Neutrophil (primary cell): ENCODE results near the gene NRXN2.

Source experiments
- H3K27ac ChIP-seq: fragments of 200-600 bp; sonication (generic); 2 replicates; pipeline ENCODE4 v1.5.1; 2016; ENCODE audit warnings: mild to moderate bottlenecking, moderate library complexity
- H3K27me3 ChIP-seq: fragments of 200-600 bp; sonication (generic); 2 replicates; pipeline ENCODE4 v1.6.0; 2016; ENCODE audit warnings: mild to moderate bottlenecking
- H3K36me3 ChIP-seq: fragments of 200-600 bp; sonication (generic); 2 replicates; pipeline ENCODE4 v1.5.1; 2017
- H3K4me1 ChIP-seq, 2 experiments: fragments of 200-600 bp in 1 of 2; sonication (generic) in 1 of 2; 1 replicate in 1 of 2; 2 replicates in 1 of 2; pipeline versions ENCODE4 v1.5.1 to v1.6.1; 2013 to 2016; ENCODE audit warnings: low read depth in 1 of 2, low read length in 1 of 2, mild to moderate bottlenecking in 1 of 2, moderate library complexity in 1 of 2; ENCODE audit not compliant: control insufficient read depth in 1 of 2, insufficient read depth in 1 of 2
- H3K4me3 ChIP-seq, 2 experiments: fragments of 200-600 bp in 1 of 2; sonication (generic) in 1 of 2; 1 replicate in 1 of 2; 2 replicates in 1 of 2; pipeline ENCODE4 v1.5.1; 2013 to 2016; ENCODE audit warnings: low read depth in 1 of 2, low read length in 1 of 2, mild to moderate bottlenecking in 1 of 2, moderate library complexity in 1 of 2
- H3K9me3 ChIP-seq: fragments of 200-600 bp; sonication (generic); 2 replicates; pipeline ENCODE4 v1.5.1; 2016
- TF ChIP-seq, protein P1 (sequence below): fragments of 200-600 bp; sonication (generic); IDR thresholded peaks from 2 replicates; pipeline ENCODE4 v1.5.1; 2016; ENCODE audit warnings: antibody characterized with exemption

The NRXN2 gene

DNA sequence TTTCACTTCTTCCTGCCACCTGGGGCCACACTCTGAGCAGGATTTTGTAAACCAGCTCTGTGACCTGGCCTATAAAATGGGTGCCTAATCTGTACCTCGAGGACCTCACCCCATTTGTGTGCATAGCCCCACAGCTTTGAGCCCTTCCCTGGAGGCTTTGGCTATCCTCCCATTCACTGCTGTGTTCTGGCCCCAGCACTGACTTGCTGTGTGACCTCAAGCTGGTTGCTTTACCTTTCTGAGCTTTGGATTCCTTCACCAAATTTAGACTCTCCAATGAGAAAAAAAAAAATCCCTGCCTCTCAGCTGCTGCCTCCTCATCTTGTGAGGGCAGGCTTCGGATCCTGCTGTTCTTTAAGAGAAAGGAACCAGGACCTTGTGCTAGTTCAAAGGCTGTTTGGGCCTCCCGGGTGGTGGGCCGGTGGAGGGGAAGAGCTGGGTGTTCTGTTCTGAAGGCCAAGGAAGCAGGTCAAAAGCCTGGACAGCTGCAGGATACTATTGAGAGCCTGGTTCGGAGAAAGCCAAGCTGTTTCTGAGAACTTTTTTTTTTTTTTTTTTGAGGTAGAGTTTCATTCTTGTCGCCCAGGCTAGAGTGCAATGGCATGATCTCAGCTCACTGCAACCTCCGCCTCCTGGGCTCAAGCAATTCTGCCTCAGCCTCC, 37.9 kb upstream of the NRXN2 start:
- no peaks in the 10 kb centered on the region for H3K27me3 ChIP-seq
- no peaks in the 10 kb centered on the region for H3K4me1 ChIP-seq
- H3K36me3 ChIP-seq, result peaks cover 65% of the 10 kb centered on the region
- H3K9me3 ChIP-seq, result no peaks in the 10 kb centered on the region
- H3K4me3 ChIP-seq, result no peak overlapping the region
- TF ChIP-seq, protein P1, sequence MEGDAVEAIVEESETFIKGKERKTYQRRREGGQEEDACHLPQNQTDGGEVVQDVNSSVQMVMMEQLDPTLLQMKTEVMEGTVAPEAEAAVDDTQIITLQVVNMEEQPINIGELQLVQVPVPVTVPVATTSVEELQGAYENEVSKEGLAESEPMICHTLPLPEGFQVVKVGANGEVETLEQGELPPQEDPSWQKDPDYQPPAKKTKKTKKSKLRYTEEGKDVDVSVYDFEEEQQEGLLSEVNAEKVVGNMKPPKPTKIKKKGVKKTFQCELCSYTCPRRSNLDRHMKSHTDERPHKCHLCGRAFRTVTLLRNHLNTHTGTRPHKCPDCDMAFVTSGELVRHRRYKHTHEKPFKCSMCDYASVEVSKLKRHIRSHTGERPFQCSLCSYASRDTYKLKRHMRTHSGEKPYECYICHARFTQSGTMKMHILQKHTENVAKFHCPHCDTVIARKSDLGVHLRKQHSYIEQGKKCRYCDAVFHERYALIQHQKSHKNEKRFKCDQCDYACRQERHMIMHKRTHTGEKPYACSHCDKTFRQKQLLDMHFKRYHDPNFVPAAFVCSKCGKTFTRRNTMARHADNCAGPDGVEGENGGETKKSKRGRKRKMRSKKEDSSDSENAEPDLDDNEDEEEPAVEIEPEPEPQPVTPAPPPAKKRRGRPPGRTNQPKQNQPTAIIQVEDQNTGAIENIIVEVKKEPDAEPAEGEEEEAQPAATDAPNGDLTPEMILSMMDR, result no peak
- H3K27ac ChIP-seq, result peak overlapping the region; percentile 66

DNA sequence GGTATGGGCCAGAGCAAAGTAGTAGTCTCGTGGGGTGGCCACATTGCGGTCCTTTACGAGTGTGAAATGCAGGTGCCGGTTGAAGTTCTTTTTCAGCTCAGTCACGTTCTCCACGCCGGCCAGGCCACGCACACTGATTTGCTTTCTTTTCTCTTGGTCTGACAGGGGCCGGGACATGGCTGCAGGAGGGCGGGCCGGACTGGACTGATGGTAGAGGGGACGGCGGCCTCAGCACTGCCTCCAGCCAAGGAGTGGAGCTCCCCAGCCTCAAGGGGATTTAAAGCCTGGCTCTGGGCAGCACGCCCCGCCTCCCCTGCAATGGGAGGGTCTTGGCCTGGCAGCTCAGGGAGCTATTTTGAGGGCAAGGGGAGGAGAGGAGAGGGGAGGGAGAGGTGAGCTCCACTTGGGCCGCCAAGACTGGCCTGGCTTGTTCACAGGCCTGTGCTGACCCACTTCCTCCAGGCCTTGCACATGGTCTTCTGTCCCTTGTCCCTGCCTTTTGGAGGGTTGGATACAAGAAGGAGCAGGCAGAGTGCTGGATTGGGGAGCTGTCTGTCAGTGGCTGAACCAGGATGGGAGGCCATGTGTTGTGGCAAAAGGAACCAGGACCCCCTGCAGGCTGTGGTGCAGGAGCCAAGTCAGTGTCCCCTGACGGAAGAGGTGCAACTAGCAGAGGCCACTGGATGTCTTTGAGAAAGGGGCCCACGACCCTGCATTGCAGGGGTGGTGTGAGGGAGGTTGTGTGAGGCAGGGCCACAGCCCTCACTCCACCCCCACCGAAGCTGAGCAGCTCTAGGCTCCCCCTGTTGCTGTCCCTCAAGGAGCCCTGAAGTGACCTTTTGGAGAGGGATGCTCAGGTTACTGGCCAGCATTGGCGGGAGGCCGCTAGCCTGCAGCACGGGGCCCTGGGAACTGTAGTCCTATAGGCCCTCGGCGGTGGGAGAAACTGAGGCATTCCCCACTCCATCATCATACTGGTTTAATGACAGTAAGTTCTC, 37.0 kb upstream of the NRXN2 start, which contains the start of gene PYGM:
Gene PYGM, minus strand, starts transcription at position 253 of the 998 bp plus-strand sequence. Its CDS starts 76 bp downstream, at position 177.
- no peaks in the 10 kb centered on the region for H3K27me3 ChIP-seq
- TF ChIP-seq, protein P1, result no peak
- no peaks in the 10 kb centered on the region for H3K9me3 ChIP-seq
- peaks cover 62% of the 10 kb centered on the region for H3K36me3 ChIP-seq
- H3K27ac ChIP-seq, result peak within 1 kb of the TSS; percentile 46
- H3K4me3 ChIP-seq, result no peak within 1 kb of the TSS
- no peaks in the 10 kb centered on the region for H3K4me1 ChIP-seq

DNA sequence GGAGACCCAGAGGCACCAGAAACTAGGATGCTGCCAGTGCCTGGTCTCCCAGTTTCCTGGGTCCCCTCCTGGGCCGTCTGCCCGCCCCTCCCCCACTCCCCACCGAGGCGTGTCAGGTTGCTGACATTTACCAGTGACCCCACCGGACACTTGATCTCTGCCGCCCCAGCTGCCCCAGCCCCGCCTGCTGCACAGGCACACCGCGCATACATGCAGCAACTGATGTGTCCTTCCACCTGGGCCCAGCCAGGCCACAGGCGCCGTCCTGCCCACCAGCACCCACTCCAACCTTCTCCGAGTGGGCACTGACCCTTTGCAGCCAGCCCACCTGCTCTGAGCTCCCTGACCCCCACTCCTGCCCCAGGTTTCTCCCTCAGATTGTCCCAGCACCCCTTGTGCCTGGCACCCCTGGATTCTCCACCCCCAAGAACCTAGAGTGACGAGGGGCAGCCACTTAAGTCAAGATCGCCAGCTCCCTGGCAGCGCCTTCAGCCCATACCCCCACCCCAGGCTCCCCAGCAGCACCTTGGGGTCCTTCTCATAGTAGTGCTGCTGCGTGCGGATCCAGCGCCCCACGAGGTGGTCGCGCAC, 36.2 kb upstream of the NRXN2 start:
- Histone ChIP-seq H3K4me3 (no peak overlapping the region), H3K9me3 (no peaks in the 10 kb centered on the region), H3K4me1 (no peaks in the 10 kb centered on the region), H3K36me3 (peaks cover 62% of the 10 kb centered on the region), H3K27me3 (no peaks in the 10 kb centered on the region), H3K27ac (no peak overlapping the region)
- TF ChIP-seq, protein P1, result no peak

DNA sequence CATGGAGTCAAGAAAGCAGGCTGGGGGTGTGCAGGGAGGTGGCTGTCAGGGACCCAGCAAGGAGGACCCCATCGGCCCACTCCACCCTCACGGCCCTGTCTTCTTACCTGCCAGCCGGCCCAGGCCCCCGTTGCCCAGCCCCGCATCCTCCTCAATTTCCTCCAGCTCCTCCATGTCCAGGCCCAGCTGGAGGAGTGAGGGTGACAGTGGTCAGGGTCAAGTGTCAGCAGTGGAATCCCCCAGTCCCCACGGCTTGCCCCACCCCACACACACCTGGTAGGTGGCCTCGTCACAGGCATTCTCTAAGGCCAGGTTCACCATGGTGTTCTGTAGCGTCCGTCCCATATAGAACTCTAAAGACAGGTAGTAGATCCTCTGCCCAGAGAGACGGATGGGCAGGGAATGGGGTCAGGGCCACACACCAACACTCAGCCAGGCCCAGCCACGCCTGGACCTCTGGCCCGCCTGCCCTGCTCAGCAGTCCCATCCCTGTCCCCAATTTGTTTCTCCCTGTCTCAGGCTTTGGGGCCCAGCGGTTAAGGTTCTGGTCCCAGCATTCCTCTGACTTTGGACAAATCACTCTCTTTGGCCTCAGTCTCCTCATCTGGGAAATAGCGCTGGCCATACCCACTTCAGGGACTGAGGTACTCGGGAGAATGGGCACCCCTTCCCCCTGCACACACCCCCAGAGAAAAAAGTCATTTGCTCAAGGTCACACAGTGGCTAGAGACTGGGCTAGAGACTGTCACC, 35.5 kb upstream of the NRXN2 start:
- TF ChIP-seq, protein P1, result no peak
- Histone ChIP-seq H3K4me1 (no peaks in the 10 kb centered on the region), H3K27ac (no peak overlapping the region), H3K27me3 (no peaks in the 10 kb centered on the region), H3K4me3 (no peak overlapping the region), H3K9me3 (no peaks in the 10 kb centered on the region), H3K36me3 (peaks cover 62% of the 10 kb centered on the region)
